Epithelial cell of proximal tubule (primary cell): ENCODE measurements around the gene DCTD. TPM values are rescaled to one million over a fixed set of nuclear protein-coding genes. Genes with fewer than 3 reads are reported as not detected.

Experiments
- DNase-seq: peaks from one replicate; pipeline ENCODE4 v3.0.0-alpha.2; 2011; ENCODE audit warnings: low read depth
- H3K4me3 ChIP-seq: 2 replicates; pipeline ENCODE4 v1.5.1; 2011; ENCODE audit warnings: low read depth, mild to moderate bottlenecking, low read length
- CTCF ChIP-seq: conservative IDR thresholded peaks from 2 replicates; pipeline ENCODE4 v1.5.1; 2012; ENCODE audit warnings: low read depth, mild to moderate bottlenecking, low read length
- total RNA-seq: library from RNA; depleted of rRNA; stranded (reverse); fragments of >200 nt; gene quantifications from 2 replicates; pipeline ENCODE4 v1.2.3, GENCODE V29; 2015

Gene DCTD
- total RNA-seq, 1 donor from 2014 or later = 86.3 TPM

GRCh38 chr4:182874797-182875345, 42.3 kb downstream of the DCTD start:
- TF ChIP-seq CTCF = no peak
- H3K4me3 ChIP-seq = no peak overlapping the region
- no peak for DNase-seq

GRCh38 chr4:182874304-182874751, 42.9 kb downstream of the DCTD start:
- no peak overlapping the region for H3K4me3 ChIP-seq
- no peak for DNase-seq
- TF ChIP-seq CTCF = no peak

GRCh38 chr4:182873726-182874125, 43.5 kb downstream of the DCTD start:
- TF ChIP-seq CTCF = no peak
- no peak overlapping the region for H3K4me3 ChIP-seq
- no peak for DNase-seq

- no peak overlapping the region for H3K4me3 ChIP-seq
- no peak for TF ChIP-seq CTCF
- no peak for DNase-seq
Observed at GRCh38 chr4:182873289-182873688, 43.9 kb downstream of the DCTD start.

GRCh38 chr4:182872886-182873285, 44.3 kb downstream of the DCTD start:
- H3K4me3 ChIP-seq = no peak overlapping the region
- no peak for DNase-seq
- TF ChIP-seq CTCF = no peak

- no peak for DNase-seq
- no peak overlapping the region for H3K4me3 ChIP-seq
- no peak for TF ChIP-seq CTCF
Observed at GRCh38 chr4:182871616-182872015, 45.6 kb downstream of the DCTD start.

GRCh38 chr4:182869697-182870096, 47.5 kb downstream of the DCTD start:
- H3K4me3 ChIP-seq = no peak overlapping the region
- no peak for DNase-seq
- TF ChIP-seq CTCF = no peak
